Cardiac fibroblast (primary cell): ENCODE measurements around the gene GJB4.

Experiments
- DNase-seq, 2 donors: peaks; one replicate each; pipeline versions ENCODE4 v3.0.0 to v3.0.0-alpha.2; 2010; ENCODE audit warnings: low read depth in 2 of 2
- H3K4me3 ChIP-seq, 2 donors: replicated peaks in 1 of 2; 1 replicate in 1 of 2; 2 replicates in 1 of 2; pipeline ENCODE4 v1.5.1; 2011; ENCODE audit warnings: low read depth in 2 of 2, low read length in 2 of 2, mild to moderate bottlenecking in 2 of 2, moderate library complexity in 1 of 2
- TF ChIP-seq, protein P1 (sequence below): IDR thresholded peaks from one replicate; pipeline ENCODE4 v1.5.1; 2011; ENCODE audit warnings: low read depth, mild to moderate bottlenecking, low read length, inconsistent platforms

Gene GJB4

DNA sequence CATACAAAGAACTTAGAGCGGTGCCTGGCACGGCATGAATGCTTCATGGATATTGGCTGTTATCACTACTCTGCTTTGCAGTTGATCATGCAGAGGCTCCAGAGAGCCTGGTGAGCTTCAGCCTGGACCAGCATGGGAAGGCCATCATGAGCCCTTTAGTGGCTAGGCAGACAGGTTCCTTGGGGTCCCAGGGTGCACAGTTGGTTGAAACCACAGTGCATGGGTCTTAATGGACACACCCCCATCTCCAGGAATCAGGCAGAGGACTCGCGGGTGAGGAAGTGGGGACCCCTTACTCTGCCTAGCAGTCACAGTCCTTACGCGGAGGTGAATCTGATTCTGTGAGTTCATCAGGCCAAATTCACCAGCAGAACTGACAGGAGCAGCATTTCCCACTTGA is 3.6 kb upstream of the GJB4 start:
- DNase-seq, result no peak
- H3K4me3 ChIP-seq, result no peak overlapping the region
- TF ChIP-seq, protein P1, sequence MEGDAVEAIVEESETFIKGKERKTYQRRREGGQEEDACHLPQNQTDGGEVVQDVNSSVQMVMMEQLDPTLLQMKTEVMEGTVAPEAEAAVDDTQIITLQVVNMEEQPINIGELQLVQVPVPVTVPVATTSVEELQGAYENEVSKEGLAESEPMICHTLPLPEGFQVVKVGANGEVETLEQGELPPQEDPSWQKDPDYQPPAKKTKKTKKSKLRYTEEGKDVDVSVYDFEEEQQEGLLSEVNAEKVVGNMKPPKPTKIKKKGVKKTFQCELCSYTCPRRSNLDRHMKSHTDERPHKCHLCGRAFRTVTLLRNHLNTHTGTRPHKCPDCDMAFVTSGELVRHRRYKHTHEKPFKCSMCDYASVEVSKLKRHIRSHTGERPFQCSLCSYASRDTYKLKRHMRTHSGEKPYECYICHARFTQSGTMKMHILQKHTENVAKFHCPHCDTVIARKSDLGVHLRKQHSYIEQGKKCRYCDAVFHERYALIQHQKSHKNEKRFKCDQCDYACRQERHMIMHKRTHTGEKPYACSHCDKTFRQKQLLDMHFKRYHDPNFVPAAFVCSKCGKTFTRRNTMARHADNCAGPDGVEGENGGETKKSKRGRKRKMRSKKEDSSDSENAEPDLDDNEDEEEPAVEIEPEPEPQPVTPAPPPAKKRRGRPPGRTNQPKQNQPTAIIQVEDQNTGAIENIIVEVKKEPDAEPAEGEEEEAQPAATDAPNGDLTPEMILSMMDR, result no peak

DNA sequence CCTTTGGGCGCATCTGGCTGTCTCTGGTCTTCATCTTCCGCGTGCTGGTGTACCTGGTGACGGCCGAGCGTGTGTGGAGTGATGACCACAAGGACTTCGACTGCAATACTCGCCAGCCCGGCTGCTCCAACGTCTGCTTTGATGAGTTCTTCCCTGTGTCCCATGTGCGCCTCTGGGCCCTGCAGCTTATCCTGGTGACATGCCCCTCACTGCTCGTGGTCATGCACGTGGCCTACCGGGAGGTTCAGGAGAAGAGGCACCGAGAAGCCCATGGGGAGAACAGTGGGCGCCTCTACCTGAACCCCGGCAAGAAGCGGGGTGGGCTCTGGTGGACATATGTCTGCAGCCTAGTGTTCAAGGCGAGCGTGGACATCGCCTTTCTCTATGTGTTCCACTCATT is 2.2 kb upstream of the GJB4 start:
- no peak for DNase-seq
- no peak overlapping the region for H3K4me3 ChIP-seq
- TF ChIP-seq, protein P1, result no peak

DNA sequence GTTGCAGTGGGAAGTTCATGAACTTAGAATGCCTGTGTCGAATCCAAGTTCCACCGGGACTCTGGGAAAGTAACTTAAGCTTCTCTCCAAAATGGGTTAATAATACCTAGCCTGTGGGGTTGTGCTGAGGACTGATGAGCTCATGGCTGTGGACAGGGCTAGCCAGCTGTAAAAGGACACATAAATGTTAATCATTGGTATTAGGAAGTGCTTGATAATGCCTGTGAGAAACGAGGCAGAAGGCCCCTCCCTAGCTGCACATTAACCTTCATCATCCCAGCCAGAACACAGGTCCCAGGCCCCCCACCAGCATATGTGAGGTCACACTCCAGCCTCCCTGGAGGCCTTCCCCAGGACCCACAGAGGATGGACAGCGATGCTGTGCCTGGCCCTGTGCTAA is 789 bp upstream of the GJB4 start:
- TF ChIP-seq, protein P1, result no peak
- no peak overlapping the region for H3K4me3 ChIP-seq
- no peak for DNase-seq

DNA sequence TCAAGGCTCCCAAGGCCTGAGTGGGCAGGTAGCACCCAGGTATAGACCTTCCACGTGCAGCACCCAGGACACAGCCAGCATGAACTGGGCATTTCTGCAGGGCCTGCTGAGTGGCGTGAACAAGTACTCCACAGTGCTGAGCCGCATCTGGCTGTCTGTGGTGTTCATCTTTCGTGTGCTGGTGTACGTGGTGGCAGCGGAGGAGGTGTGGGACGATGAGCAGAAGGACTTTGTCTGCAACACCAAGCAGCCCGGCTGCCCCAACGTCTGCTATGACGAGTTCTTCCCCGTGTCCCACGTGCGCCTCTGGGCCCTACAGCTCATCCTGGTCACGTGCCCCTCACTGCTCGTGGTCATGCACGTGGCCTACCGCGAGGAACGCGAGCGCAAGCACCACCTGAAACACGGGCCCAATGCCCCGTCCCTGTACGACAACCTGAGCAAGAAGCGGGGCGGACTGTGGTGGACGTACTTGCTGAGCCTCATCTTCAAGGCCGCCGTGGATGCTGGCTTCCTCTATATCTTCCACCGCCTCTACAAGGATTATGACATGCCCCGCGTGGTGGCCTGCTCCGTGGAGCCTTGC is 1.7 kb downstream of the GJB4 start:
- H3K4me3 ChIP-seq, result no peak overlapping the region
- DNase-seq, result no peak
- TF ChIP-seq, protein P1, result no peak

DNA sequence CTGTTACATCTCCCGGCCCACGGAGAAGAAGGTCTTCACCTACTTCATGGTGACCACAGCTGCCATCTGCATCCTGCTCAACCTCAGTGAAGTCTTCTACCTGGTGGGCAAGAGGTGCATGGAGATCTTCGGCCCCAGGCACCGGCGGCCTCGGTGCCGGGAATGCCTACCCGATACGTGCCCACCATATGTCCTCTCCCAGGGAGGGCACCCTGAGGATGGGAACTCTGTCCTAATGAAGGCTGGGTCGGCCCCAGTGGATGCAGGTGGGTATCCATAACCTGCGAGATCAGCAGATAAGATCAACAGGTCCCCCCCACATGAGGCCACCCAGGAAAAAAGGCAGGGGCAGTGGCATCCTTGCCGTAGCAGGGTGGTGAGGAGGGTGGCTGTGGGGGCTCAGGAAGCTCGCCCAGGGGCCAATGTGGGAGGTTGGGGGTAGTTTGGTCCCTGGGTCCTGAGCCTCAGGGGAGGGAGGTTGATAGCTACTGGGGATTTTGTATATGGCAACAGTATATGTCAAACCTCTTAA is 2.3 kb downstream of the GJB4 start:
- TF ChIP-seq, protein P1, result no peak
- no peak for DNase-seq
- H3K4me3 ChIP-seq, result no peak overlapping the region

DNA sequence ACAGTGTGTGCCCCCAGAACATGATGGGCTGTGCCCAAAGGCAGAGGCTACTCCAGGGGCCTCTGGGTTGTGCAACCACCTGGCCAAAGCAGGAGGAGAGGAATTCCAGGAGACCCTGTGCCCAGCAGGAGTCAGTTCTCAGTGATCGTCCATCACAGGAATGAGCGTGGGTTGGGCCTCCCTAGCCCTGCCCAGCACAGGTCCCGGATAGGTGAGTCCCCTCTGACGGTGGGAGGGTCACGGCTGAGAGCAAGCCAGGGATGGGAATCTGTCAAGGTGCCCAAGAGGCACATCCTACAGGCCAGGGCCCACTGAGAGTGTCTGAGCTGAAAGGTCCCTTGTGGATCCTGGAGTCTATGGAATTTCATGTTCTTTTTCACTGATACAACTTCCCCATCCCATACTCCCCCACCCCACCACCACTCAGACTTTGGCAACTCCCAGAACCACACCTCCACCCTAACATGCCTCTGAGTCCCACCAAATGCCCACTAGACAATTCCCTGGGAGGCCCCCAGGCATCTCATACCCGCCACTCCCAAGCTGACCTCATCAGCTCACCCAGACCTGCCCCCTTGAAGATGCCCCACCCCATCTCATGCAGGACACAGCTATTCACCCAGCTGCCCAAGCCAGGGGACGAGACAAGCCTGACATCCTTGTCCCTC is 3.1 kb downstream of the GJB4 start:
- H3K4me3 ChIP-seq, result no peak overlapping the region
- TF ChIP-seq, protein P1, result no peak
- no peak for DNase-seq
